Measurements from ENCODE around the gene RSU1. TPM values are rescaled to one million over a fixed set of nuclear protein-coding genes. Genes with fewer than 3 reads are reported as not detected.

The RSU1 gene
- total and polyA plus RNA-seq, 4 donors = 46.6 to 84.1 (median 68.1) TPM

- Histone ChIP-seq H3K36me3 (ENCODE audit: control insufficient read depth, insufficient read depth, low read length) (no peaks in the 10 kb centered on the region), H3K4me1 (ENCODE audit: control insufficient read depth, insufficient read depth, low read length) (no peaks in the 10 kb centered on the region), H3K27me3 (ENCODE audit: control insufficient read depth, insufficient read depth, low read length) (no peaks in the 10 kb centered on the region), H3K9me3 (ENCODE audit: control insufficient read depth, insufficient read depth, low read length) (peaks cover 10% of the 10 kb centered on the region), H3K4me3 (ENCODE audit: low read depth, low read length) (no peak overlapping the region), H3K27ac (ENCODE audit: low read depth, low read length) (no peak overlapping the region)
- WGBS (ENCODE audit: insufficient coverage) = 100% methylated on average over 1 of the region's 3 CpGs
- no peak for DNase-seq (ENCODE audit: low read depth in 4 of 6, low spot score in 6 of 6)
Measured at GRCh38 chr10:16713290-16713689, 103.9 kb downstream of the RSU1 start.

GRCh38 chr10:16712883-16713282 is 104.3 kb downstream of the RSU1 start:
- Histone ChIP-seq H3K36me3 (ENCODE audit: control insufficient read depth, insufficient read depth, low read length) (no peaks in the 10 kb centered on the region), H3K4me3 (ENCODE audit: low read depth, low read length) (no peak overlapping the region), H3K27ac (ENCODE audit: low read depth, low read length) (no peak overlapping the region), H3K4me1 (ENCODE audit: control insufficient read depth, insufficient read depth, low read length) (no peaks in the 10 kb centered on the region), H3K9me3 (ENCODE audit: control insufficient read depth, insufficient read depth, low read length) (peaks cover 10% of the 10 kb centered on the region), H3K27me3 (ENCODE audit: control insufficient read depth, insufficient read depth, low read length) (no peaks in the 10 kb centered on the region)
- no peak for DNase-seq (ENCODE audit: low read depth in 4 of 6, low spot score in 6 of 6)
- WGBS (ENCODE audit: insufficient coverage) = no CpG with 5 or more reads among the region's 1 CpG

- H3K4me1 ChIP-seq (ENCODE audit: control insufficient read depth, insufficient read depth, low read length) = peaks cover 6% of the 10 kb centered on the region
- H3K4me3 ChIP-seq (ENCODE audit: low read depth, low read length) = no peak overlapping the region
- H3K36me3 ChIP-seq (ENCODE audit: control insufficient read depth, insufficient read depth, low read length) = no peaks in the 10 kb centered on the region
- H3K27me3 ChIP-seq (ENCODE audit: control insufficient read depth, insufficient read depth, low read length) = no peaks in the 10 kb centered on the region
- DNase-seq (ENCODE audit: low read depth in 4 of 6, low spot score in 6 of 6) = peak in 1 of 6 donors; percentile 15
- whole genome bisulfite sequencing (ENCODE audit: insufficient coverage) = 96% methylated on average over 4 of the region's 5 CpGs
- H3K27ac ChIP-seq (ENCODE audit: low read depth, low read length) = no peak overlapping the region
- no peaks in the 10 kb centered on the region for H3K9me3 ChIP-seq (ENCODE audit: control insufficient read depth, insufficient read depth, low read length)
Measured at GRCh38 chr10:16700331-16700730, 116.9 kb downstream of the RSU1 start.

- peak in 2 of 6 donors; percentile 23 to 80 for DNase-seq (ENCODE audit: low read depth in 4 of 6, low spot score in 6 of 6)
- 45% methylated on average over 7 of the region's 17 CpGs for WGBS (ENCODE audit: insufficient coverage)
- H3K27ac ChIP-seq (ENCODE audit: low read depth, low read length) = no peak overlapping the region
Measured at GRCh38 chr10:16699435-16700057, 117.7 kb downstream of the RSU1 start.

GRCh38 chr10:16698461-16698860 is 118.8 kb downstream of the RSU1 start:
- Histone ChIP-seq H3K4me3 (ENCODE audit: low read depth, low read length) (no peak overlapping the region), H3K9me3 (ENCODE audit: control insufficient read depth, insufficient read depth, low read length) (no peaks in the 10 kb centered on the region), H3K27ac (ENCODE audit: low read depth, low read length) (no peak overlapping the region), H3K4me1 (ENCODE audit: control insufficient read depth, insufficient read depth, low read length) (peaks cover 6% of the 10 kb centered on the region), H3K27me3 (ENCODE audit: control insufficient read depth, insufficient read depth, low read length) (no peaks in the 10 kb centered on the region), H3K36me3 (ENCODE audit: control insufficient read depth, insufficient read depth, low read length) (no peaks in the 10 kb centered on the region)
- peak in 1 of 6 donors; percentile 53 for DNase-seq (ENCODE audit: low read depth in 4 of 6, low spot score in 6 of 6)
- WGBS (ENCODE audit: insufficient coverage) = 57% methylated on average over 1 of the region's 4 CpGs

More at GRCh38 chr10:16699435-16700057, 117.7 kb downstream of the RSU1 start:
- H3K9me3 ChIP-seq (ENCODE audit: control insufficient read depth, insufficient read depth, low read length) = no peaks in the 10 kb centered on the region
- no peaks in the 10 kb centered on the region for H3K36me3 ChIP-seq (ENCODE audit: control insufficient read depth, insufficient read depth, low read length)
- H3K27me3 ChIP-seq (ENCODE audit: control insufficient read depth, insufficient read depth, low read length) = no peaks in the 10 kb centered on the region
- H3K4me1 ChIP-seq (ENCODE audit: control insufficient read depth, insufficient read depth, low read length) = peaks cover 6% of the 10 kb centered on the region
- no peak overlapping the region for H3K4me3 ChIP-seq (ENCODE audit: low read depth, low read length)

GRCh38 chr10:16690417-16690816 is 126.8 kb downstream of the RSU1 start:
- Histone ChIP-seq H3K27me3 (ENCODE audit: control insufficient read depth, insufficient read depth, low read length) (no peaks in the 10 kb centered on the region), H3K27ac (ENCODE audit: low read depth, low read length) (no peak overlapping the region), H3K9me3 (ENCODE audit: control insufficient read depth, insufficient read depth, low read length) (no peaks in the 10 kb centered on the region), H3K4me1 (ENCODE audit: control insufficient read depth, insufficient read depth, low read length) (no peaks in the 10 kb centered on the region), H3K36me3 (ENCODE audit: control insufficient read depth, insufficient read depth, low read length) (no peaks in the 10 kb centered on the region), H3K4me3 (ENCODE audit: low read depth, low read length) (no peak overlapping the region)
- WGBS (ENCODE audit: insufficient coverage) = 100% methylated on average over 1 of the region's 5 CpGs
- DNase-seq (ENCODE audit: low read depth in 4 of 6, low spot score in 6 of 6) = no peak

GRCh38 chr10:16689696-16690095 is 127.5 kb downstream of the RSU1 start:
- no peaks in the 10 kb centered on the region for H3K36me3 ChIP-seq (ENCODE audit: control insufficient read depth, insufficient read depth, low read length)
- DNase-seq (ENCODE audit: low read depth in 4 of 6, low spot score in 6 of 6) = no peak
- no peak overlapping the region for H3K27ac ChIP-seq (ENCODE audit: low read depth, low read length)
- no peaks in the 10 kb centered on the region for H3K27me3 ChIP-seq (ENCODE audit: control insufficient read depth, insufficient read depth, low read length)
- H3K4me1 ChIP-seq (ENCODE audit: control insufficient read depth, insufficient read depth, low read length) = no peaks in the 10 kb centered on the region
- no peak overlapping the region for H3K4me3 ChIP-seq (ENCODE audit: low read depth, low read length)
- 51% methylated on average over 3 of the region's 5 CpGs for WGBS (ENCODE audit: insufficient coverage)
- no peaks in the 10 kb centered on the region for H3K9me3 ChIP-seq (ENCODE audit: control insufficient read depth, insufficient read depth, low read length)

GRCh38 chr10:16689227-16689626 is 128.0 kb downstream of the RSU1 start:
- no peaks in the 10 kb centered on the region for H3K27me3 ChIP-seq (ENCODE audit: control insufficient read depth, insufficient read depth, low read length)
- no peak overlapping the region for H3K27ac ChIP-seq (ENCODE audit: low read depth, low read length)
- WGBS (ENCODE audit: insufficient coverage) = no CpG with 5 or more reads among the region's 1 CpG
- H3K9me3 ChIP-seq (ENCODE audit: control insufficient read depth, insufficient read depth, low read length) = no peaks in the 10 kb centered on the region
- DNase-seq (ENCODE audit: low read depth in 4 of 6, low spot score in 6 of 6) = no peak
- no peaks in the 10 kb centered on the region for H3K36me3 ChIP-seq (ENCODE audit: control insufficient read depth, insufficient read depth, low read length)
- no peak overlapping the region for H3K4me3 ChIP-seq (ENCODE audit: low read depth, low read length)
- H3K4me1 ChIP-seq (ENCODE audit: control insufficient read depth, insufficient read depth, low read length) = no peaks in the 10 kb centered on the region

GRCh38 chr10:16686054-16686902 is 130.9 kb downstream of the RSU1 start:
- Histone ChIP-seq H3K4me1 (ENCODE audit: control insufficient read depth, insufficient read depth, low read length) (no peaks in the 10 kb centered on the region), H3K9me3 (ENCODE audit: control insufficient read depth, insufficient read depth, low read length) (no peaks in the 10 kb centered on the region), H3K36me3 (ENCODE audit: control insufficient read depth, insufficient read depth, low read length) (no peaks in the 10 kb centered on the region), H3K27me3 (ENCODE audit: control insufficient read depth, insufficient read depth, low read length) (no peaks in the 10 kb centered on the region), H3K27ac (ENCODE audit: low read depth, low read length) (no peak overlapping the region), H3K4me3 (ENCODE audit: low read depth, low read length) (no peak overlapping the region)
- no peak for DNase-seq (ENCODE audit: low read depth in 4 of 6, low spot score in 6 of 6)
- WGBS (ENCODE audit: insufficient coverage) = no CpG with 5 or more reads among the region's 2 CpGs

GRCh38 chr10:16685551-16685950 is 131.7 kb downstream of the RSU1 start:
- Histone ChIP-seq H3K27ac (ENCODE audit: low read depth, low read length) (no peak overlapping the region), H3K36me3 (ENCODE audit: control insufficient read depth, insufficient read depth, low read length) (no peaks in the 10 kb centered on the region), H3K4me1 (ENCODE audit: control insufficient read depth, insufficient read depth, low read length) (no peaks in the 10 kb centered on the region), H3K27me3 (ENCODE audit: control insufficient read depth, insufficient read depth, low read length) (no peaks in the 10 kb centered on the region), H3K9me3 (ENCODE audit: control insufficient read depth, insufficient read depth, low read length) (no peaks in the 10 kb centered on the region), H3K4me3 (ENCODE audit: low read depth, low read length) (no peak overlapping the region)
- no peak for DNase-seq (ENCODE audit: low read depth in 4 of 6, low spot score in 6 of 6)
- WGBS (ENCODE audit: insufficient coverage) = 76% methylated on average over 4 of the region's 6 CpGs
